H9 (cell line): Measurements from ENCODE around the gene IRAG1. TPM values are rescaled to one million over a fixed set of nuclear protein-coding genes. Genes with fewer than 3 reads are reported as not detected.

Source experiments
- DNase-seq: peaks from one replicate; pipeline ENCODE4 v3.0.0-alpha.2; 2017
- H2AFZ ChIP-seq: one replicate; pipeline ENCODE4 v1.6.1; 2013; ENCODE audit warnings: mild to moderate bottlenecking, low read length, control low read depth, moderate library complexity
- H2AK5ac ChIP-seq: 2 replicates; pipeline ENCODE4 v1.6.1; 2013; ENCODE audit warnings: low read length, control low read depth, mixed read lengths; ENCODE audit not compliant: insufficient read length
- H2BK120ac ChIP-seq: one replicate; pipeline ENCODE4 v1.6.1; 2013; ENCODE audit warnings: low read depth, mild to moderate bottlenecking, low read length, control low read depth, inconsistent platforms; ENCODE audit not compliant: poor library complexity, severe bottlenecking
- H2BK12ac ChIP-seq: 2 replicates; pipeline ENCODE4 v1.6.1; 2013; ENCODE audit warnings: low read length, control low read depth, mixed read lengths, low read depth; ENCODE audit not compliant: insufficient read length
- H2BK15ac ChIP-seq: 2 replicates; pipeline ENCODE4 v1.6.1; 2013; ENCODE audit warnings: low read depth, low read length, control low read depth
- H2BK20ac ChIP-seq: one replicate; pipeline ENCODE4 v1.6.1; 2013; ENCODE audit warnings: low read depth, mild to moderate bottlenecking, low read length, control low read depth, inconsistent platforms; ENCODE audit not compliant: poor library complexity, severe bottlenecking
- H2BK5ac ChIP-seq: 2 replicates; pipeline ENCODE4 v1.6.1; 2013; ENCODE audit warnings: low read length, control low read depth, mixed read lengths; ENCODE audit not compliant: insufficient read length
- H3K14ac ChIP-seq: 2 replicates; pipeline ENCODE4 v1.6.1; 2013; ENCODE audit warnings: low read length, control low read depth; ENCODE audit not compliant: insufficient read depth
- H3K18ac ChIP-seq: 2 replicates; pipeline ENCODE4 v1.6.1; 2013; ENCODE audit warnings: low read depth, mild to moderate bottlenecking, mixed read lengths, low read length, control low read depth; ENCODE audit not compliant: insufficient read length
- H3K23ac ChIP-seq: 2 replicates; pipeline ENCODE4 v1.6.1; 2013; ENCODE audit warnings: low read length, control low read depth, mixed read lengths, low read depth; ENCODE audit not compliant: insufficient read length
- H3K23me2 ChIP-seq: 2 replicates; pipeline ENCODE4 v1.6.1; 2013; ENCODE audit warnings: low read depth, mild to moderate bottlenecking, mixed read lengths, low read length, control low read depth; ENCODE audit not compliant: insufficient read length, poor library complexity, severe bottlenecking
- H3K27ac ChIP-seq: 2 replicates; pipeline ENCODE4 v1.5.1; 2013; ENCODE audit warnings: low read length, control low read depth, mixed read lengths, low read depth; ENCODE audit not compliant: insufficient read length
- H3K27me3 ChIP-seq: 2 replicates; pipeline ENCODE4 v1.6.1; 2013; ENCODE audit warnings: low read length, control low read depth, inconsistent platforms; ENCODE audit not compliant: insufficient read depth
- H3K4ac ChIP-seq: 2 replicates; pipeline ENCODE4 v1.6.1; 2013; ENCODE audit warnings: low read depth, mild to moderate bottlenecking, control low read depth, inconsistent platforms, low read length, moderate library complexity
- H3K4me1 ChIP-seq: 2 replicates; pipeline ENCODE4 v1.6.1; 2013; ENCODE audit warnings: low read length, control low read depth, inconsistent platforms; ENCODE audit not compliant: insufficient read depth
- H3K4me2 ChIP-seq: 2 replicates; pipeline ENCODE4 v1.6.1; 2013; ENCODE audit warnings: low read length, control low read depth, mixed read lengths; ENCODE audit not compliant: insufficient read length, insufficient read depth
- H3K56ac ChIP-seq: 2 replicates; pipeline ENCODE4 v1.6.1; 2013; ENCODE audit warnings: low read depth, mild to moderate bottlenecking, mixed read lengths, low read length, control low read depth; ENCODE audit not compliant: insufficient read length
- H3K79me1 ChIP-seq: 2 replicates; pipeline ENCODE4 v1.6.1; 2013; ENCODE audit warnings: low read depth, mild to moderate bottlenecking, moderate library complexity, low read length, control low read depth, inconsistent platforms; ENCODE audit not compliant: insufficient read depth, poor library complexity, severe bottlenecking
- H3K79me2 ChIP-seq: 2 replicates; pipeline ENCODE4 v1.6.1; 2013; ENCODE audit warnings: low read length, control low read depth, inconsistent platforms; ENCODE audit not compliant: insufficient read depth
- H3K9ac ChIP-seq: 2 replicates; pipeline ENCODE4 v1.6.1; 2013; ENCODE audit warnings: low read length, control low read depth, mixed read lengths; ENCODE audit not compliant: insufficient read length; ENCODE audit errors: extremely low read depth
- H3K9me3 ChIP-seq: one replicate; pipeline ENCODE4 v1.6.1; 2013; ENCODE audit warnings: low read depth, low read length, inconsistent platforms; ENCODE audit not compliant: control insufficient read depth
- H3T11ph ChIP-seq: one replicate; pipeline ENCODE4 v1.6.1; 2013; ENCODE audit warnings: mild to moderate bottlenecking, low read length, control low read depth, inconsistent platforms
- H4K20me1 ChIP-seq: one replicate; pipeline ENCODE4 v1.6.1; 2013; ENCODE audit not compliant: control insufficient read depth, insufficient read length, insufficient read depth
- H4K5ac ChIP-seq: 2 replicates; pipeline ENCODE4 v1.6.1; 2013; ENCODE audit warnings: low read depth, mild to moderate bottlenecking, mixed read lengths, low read length, control low read depth; ENCODE audit not compliant: insufficient read length
- H4K8ac ChIP-seq: replicated peaks from 2 replicates; pipeline ENCODE4 v1.6.1; 2013; ENCODE audit warnings: low read length, control low read depth, mixed read lengths, low read depth; ENCODE audit not compliant: insufficient read length
- H4K91ac ChIP-seq: 2 replicates; pipeline ENCODE4 v1.6.1; 2013; ENCODE audit warnings: low read depth, mild to moderate bottlenecking, moderate library complexity, mixed read lengths, low read length, control low read depth; ENCODE audit not compliant: insufficient read length
- H3K27ac Mint-ChIP-seq, 3 experiments: 2 replicates in 2 of 3; 3 replicates in 1 of 3; pipeline ENCODE4 v1.8.0; 2020 to 2021; ENCODE audit warnings: mixed read lengths in 3 of 3, mild to moderate bottlenecking in 1 of 3, moderate library complexity in 1 of 3
- H3K27me3 Mint-ChIP-seq: 2 replicates; pipeline ENCODE4 v1.8.0; 2021; ENCODE audit warnings: low read depth, mild to moderate bottlenecking, moderate library complexity, mixed read lengths
- H3K36me3 Mint-ChIP-seq, 3 experiments: 2 replicates in 2 of 3; 3 replicates in 1 of 3; pipeline ENCODE4 v1.8.0; 2020 to 2021; ENCODE audit warnings: low read depth in 3 of 3, mixed read lengths in 3 of 3; ENCODE audit not compliant: insufficient read depth in 1 of 3
- H3K4me1 Mint-ChIP-seq, 2 experiments: 2 replicates each; pipeline ENCODE4 v1.8.0; 2020; ENCODE audit warnings: mixed read lengths in 2 of 2
- H3K4me3 Mint-ChIP-seq, 2 experiments: 2 replicates in 1 of 2; 3 replicates in 1 of 2; pipeline ENCODE4 v1.8.0; 2020 to 2021; ENCODE audit warnings: mild to moderate bottlenecking in 2 of 2, mixed read lengths in 2 of 2, moderate library complexity in 1 of 2
- H3K9me3 Mint-ChIP-seq, 2 experiments: 2 replicates in 1 of 2; 3 replicates in 1 of 2; pipeline ENCODE4 v1.8.0; 2020; ENCODE audit warnings: mild to moderate bottlenecking in 2 of 2, mixed read lengths in 2 of 2, moderate library complexity in 1 of 2
- WGBS: extraction: QIAGEN DNeasy Blood & Tissue Kit; methylation state at CpG from one replicate; pipeline ENCODE4 v1.1.7; 2013; ENCODE audit warnings: missing lambda C conversion rate, low lambda C conversion rate, mixed read lengths; ENCODE audit not compliant: insufficient read length; ENCODE audit errors: extremely low coverage; 5-methylcytosine and 5-hydroxymethylcytosine counted together
- total RNA-seq: library from RNA; stranded (reverse); gene quantifications from 2 replicates; pipeline ENCODE4 v1.2.1, GENCODE V29; 2021
- TF ChIP-seq, protein P1 (sequence below): fragments of 200-600 bp; sonication (generic); conservative IDR thresholded peaks from 3 replicates; pipeline ENCODE4 v1.8.0; 2021; ENCODE audit warnings: antibody characterized with exemption, mild to moderate bottlenecking

Gene IRAG1
- total RNA-seq, 1 experiment from 2014 or later, result 2.4 TPM

DNA sequence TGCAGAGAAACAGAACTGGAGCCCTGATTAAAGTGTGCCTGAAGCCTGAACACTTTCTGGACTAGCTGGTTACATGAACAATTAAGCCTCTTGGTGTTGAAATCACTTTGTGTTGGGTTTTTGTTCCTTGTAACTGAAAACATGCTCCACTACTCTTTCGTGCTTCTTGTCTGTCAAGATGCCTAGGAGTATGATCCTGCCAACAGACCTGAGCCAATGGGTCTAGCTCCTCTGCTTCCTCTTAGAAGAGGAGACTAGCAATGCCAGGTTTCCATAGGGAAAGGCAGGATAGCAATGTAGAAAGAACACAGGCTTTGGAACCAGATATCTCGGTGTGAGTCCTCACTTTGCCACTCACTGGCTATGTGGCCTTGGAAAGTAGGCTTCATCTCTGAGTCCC is 40.3 kb downstream of the IRAG1 start:
- Histone ChIP-seq H4K20me1 (no peaks in the 10 kb centered on the region), H3K27me3 (no peaks in the 10 kb centered on the region), H3K4ac (no peak overlapping the region), H3K18ac (no peak overlapping the region), H2BK15ac (no peak overlapping the region), H3K4me2 (no peak overlapping the region), H3K79me2 (no peaks in the 10 kb centered on the region), H2BK120ac (no peak overlapping the region), H2AFZ (no peak overlapping the region), H2AK5ac (no peak overlapping the region), H3K9me3 (no peaks in the 10 kb centered on the region), H2BK5ac (no peak overlapping the region), H3K9ac (no peak overlapping the region), H3K4me1 (no peaks in the 10 kb centered on the region), H3K23ac (no peak overlapping the region), H3K56ac (no peak overlapping the region), H4K91ac (no peak overlapping the region), H4K5ac (no peak overlapping the region), H3K14ac (no peak overlapping the region), H4K8ac (peak overlapping the region; percentile 9), H3K27ac (no peak overlapping the region), H3T11ph (no peak overlapping the region), H3K23me2 (no peaks in the 10 kb centered on the region), H2BK12ac (no peak overlapping the region), H2BK20ac (no peak overlapping the region), H3K79me1 (no peaks in the 10 kb centered on the region)
- H3K4me1 Mint-ChIP-seq, result peaks cover 28 to 30% of the 10 kb centered on the region in 2 experiments
- H3K27me3 Mint-ChIP-seq, result no peaks in the 10 kb centered on the region
- H3K36me3 Mint-ChIP-seq, result no peaks in the 10 kb centered on the region; a peak in 1 of 7 replicates
- no peak overlapping the region for H3K27ac Mint-ChIP-seq
- H3K4me3 Mint-ChIP-seq, result no peak overlapping the region
- DNase-seq, result no peak
- TF ChIP-seq, protein P1, sequence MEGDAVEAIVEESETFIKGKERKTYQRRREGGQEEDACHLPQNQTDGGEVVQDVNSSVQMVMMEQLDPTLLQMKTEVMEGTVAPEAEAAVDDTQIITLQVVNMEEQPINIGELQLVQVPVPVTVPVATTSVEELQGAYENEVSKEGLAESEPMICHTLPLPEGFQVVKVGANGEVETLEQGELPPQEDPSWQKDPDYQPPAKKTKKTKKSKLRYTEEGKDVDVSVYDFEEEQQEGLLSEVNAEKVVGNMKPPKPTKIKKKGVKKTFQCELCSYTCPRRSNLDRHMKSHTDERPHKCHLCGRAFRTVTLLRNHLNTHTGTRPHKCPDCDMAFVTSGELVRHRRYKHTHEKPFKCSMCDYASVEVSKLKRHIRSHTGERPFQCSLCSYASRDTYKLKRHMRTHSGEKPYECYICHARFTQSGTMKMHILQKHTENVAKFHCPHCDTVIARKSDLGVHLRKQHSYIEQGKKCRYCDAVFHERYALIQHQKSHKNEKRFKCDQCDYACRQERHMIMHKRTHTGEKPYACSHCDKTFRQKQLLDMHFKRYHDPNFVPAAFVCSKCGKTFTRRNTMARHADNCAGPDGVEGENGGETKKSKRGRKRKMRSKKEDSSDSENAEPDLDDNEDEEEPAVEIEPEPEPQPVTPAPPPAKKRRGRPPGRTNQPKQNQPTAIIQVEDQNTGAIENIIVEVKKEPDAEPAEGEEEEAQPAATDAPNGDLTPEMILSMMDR, result no peak
- WGBS, result no CpG with 5 or more reads among the region's 2 CpGs
- no peaks in the 10 kb centered on the region for H3K9me3 Mint-ChIP-seq
